ENCODE data around the gene C6orf15.

Gene C6orf15

DNA sequence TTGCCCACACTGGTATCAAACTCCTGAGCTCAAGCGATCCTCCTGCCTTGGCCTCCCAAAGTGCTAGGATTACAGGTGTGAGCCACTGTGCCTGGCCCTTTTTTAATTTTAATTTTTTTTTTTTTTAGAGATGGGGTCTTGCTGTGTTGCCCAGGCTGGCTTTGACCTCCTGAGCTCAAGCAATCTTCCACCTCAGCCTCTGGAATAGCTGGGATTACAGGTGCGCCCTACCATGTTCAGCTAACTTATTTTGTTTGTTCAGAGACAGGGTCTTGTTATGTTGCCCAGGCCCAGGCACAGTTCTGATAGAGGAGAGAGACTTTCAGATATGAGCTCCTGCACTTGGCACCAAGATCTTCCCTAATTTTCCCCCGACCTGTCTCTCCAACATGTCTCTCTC lies 18.4 kb upstream of the C6orf15 start:
- DNase-seq (ENCODE audit: low read depth): no peak

DNA sequence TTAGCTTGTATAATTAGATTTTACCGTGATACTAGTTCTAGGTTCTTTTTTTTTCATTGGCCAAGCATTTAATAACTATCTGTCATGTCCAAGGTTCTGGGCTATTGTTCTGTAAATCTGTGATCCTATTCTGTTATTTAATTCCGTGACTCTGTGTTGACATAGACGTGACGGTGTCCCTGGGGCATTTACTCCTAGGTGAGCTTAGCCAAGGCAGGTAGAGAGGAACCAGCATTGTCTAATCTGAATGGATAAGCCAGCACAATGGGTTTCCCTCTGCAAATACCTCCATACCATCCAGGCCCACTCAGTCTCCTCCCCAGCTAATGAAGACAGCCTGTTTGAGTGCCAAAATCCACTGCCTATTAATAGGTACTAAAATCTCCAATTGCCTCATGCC lies 16.8 kb upstream of the C6orf15 start:
- DNase-seq (ENCODE audit: low read depth): no peak

DNA sequence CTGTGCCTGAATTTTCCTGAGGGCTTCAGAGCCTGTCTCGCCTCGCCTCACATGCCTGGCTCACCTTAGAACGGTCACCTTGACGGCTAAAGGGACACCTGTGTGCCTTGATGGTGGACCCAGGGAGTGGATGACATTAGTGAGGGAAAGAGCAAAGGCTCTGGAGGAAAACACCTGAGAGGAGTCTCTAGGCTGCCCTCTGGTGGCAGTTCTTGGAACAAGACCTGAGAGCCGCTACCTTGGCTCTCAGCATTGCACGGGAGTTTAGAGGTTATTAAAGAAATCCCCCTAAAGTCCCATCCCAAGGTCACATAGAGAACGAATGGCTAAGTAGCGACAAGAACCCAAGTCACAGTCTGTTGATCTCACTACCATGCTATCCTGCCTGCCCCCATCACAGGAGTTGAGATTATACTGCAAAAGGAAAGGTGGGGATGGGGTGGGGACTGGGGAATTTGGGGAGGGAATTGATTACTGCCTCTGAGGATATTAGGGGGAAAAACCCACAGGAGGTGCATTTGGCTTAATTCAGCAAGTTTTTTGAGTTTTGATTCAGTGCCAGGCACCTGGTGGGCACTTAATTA lies 15.8 kb upstream of the C6orf15 start:
- DNase-seq (ENCODE audit: low read depth): peak; percentile 63

DNA sequence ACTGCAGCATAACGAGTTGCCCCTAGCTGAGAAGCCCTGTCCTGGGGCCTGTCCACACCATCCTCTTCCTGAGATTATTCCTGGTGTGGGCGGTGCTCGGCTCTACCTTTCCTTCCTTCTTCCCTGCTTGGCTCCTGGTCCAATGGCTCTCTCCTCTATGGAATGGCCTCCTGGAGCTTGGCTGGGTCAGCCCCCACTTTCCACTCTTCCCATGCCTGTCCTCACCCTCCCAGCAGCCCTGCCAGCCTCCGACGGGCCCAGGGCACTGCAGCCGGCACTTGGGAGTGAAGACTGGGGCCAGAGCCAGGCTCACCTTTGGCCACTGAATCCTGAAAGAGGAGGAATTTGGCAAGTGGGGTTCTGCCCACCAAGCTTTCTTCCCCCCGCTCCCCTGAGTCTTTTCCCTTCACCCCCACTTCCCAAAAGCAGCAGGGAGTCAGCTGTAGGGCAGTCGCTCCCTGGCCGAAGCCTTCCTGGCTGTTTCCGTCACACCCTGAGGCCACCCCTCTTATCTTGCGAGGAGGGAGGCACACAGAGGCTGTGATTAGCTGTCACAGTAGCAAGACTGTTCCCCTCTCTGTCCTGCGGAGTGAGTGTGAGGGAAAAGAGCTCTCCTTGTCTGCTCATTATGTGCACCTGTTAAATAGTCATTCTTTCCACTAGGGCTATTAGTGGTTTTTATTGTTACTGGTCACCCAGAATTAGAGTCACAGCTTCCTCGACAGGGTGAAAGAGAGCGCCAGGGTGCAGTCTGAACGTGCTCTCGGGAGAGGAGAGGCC lies 14.2 kb upstream of the C6orf15 start:
- no peak for DNase-seq (ENCODE audit: low read depth)

DNA sequence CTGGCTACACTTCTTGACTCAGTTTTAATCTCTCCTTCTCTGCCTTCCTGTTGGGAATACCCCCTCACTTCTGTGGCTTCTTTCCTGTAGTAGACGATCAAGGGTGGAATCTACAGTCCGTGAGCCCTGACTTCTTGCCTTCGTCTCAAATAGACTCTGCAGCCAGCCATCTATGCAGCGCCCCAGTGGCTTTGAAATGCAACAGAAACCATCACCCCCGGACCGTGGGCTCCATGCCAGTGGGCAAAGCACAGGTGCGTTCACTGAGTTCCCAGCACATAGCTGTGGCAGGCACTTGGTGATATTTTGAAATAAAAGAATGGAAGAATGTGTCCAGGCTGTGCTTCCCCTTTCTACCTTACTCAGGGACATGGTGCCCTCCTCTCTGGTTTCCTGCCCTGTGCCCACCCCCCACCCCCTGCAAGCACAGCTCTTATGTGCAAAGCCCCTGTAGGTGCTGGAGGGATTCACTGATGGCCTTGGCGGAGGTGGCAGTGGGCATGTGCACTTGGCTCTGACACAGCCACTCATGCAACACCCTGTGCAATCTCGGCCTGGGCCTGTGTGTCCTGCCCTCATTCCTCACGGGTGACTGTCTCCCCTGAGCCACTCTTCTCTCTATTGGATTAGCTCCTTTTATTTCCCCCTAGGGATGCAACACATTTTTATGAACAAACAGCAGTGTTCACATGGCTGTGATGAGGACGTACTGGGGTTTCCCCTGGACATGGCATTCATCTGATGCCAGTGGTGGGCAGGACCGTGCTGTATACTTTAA lies 13.4 kb upstream of the C6orf15 start:
- DNase-seq (ENCODE audit: low read depth): no peak

DNA sequence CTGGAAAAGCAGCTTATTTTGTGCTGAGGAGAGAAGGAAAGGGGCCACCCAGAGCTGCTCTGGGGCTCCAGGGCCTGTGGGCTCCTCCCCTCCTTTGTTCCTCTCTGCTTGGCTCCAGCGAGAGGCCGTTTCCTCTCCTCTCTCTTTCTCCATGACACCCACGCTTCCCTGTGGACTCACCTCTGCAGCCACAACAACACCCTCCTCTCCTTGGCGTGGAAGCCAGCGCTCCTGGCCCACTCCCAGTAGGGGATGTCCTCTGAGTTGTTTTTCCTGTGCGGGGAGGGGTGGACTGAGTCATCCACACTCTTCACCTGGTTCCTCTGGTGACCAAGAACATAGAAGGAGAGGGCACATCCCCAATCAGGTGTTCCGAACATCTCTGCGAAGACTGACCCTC lies 12.8 kb upstream of the C6orf15 start:
- no peak for DNase-seq (ENCODE audit: low read depth)

DNA sequence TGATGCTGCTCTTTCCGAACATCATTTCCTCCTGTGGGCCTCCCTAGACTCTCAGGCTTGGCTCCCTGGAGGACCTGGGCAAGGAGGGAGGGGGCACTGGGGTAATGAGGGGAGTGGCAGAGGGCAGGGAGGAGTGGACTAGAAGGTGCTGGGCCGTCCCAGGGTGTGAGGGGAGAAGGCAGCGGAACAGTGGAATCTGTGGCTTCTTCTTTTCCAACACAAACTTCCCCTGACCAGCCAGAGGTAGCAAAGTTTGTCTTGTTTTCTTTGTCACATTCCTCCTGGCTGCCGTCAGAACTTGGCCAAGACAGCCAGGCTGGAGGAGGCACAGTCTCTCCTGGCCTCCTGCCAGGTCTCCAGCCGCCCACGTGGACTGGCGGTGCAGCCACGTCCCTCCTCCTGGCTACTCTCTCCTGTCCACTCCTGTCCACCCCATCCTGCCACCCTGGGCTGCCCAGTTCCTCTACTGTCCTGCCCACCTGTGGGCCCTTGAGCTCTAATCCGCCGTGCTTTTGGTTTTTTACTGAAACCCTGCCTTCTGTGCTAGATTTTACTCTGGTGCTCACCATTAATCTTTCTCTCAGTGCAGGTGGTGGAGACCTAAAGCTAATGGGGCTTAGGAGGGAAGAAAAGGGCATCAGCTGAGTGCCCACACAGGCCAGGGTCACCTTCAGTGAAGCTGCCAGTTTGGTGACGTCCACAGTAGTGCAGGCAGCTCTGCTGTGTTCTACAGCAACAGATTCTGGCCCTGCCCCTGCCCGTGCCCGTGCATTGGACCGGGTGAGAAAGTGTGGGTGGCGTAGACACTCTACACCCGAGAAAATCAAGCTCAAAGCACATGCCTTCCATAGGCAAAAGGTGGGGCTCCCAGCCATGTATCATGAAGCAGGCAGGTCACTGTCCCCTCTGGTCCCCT lies 10.7 kb upstream of the C6orf15 start:
- DNase-seq (ENCODE audit: low read depth): no peak

DNA sequence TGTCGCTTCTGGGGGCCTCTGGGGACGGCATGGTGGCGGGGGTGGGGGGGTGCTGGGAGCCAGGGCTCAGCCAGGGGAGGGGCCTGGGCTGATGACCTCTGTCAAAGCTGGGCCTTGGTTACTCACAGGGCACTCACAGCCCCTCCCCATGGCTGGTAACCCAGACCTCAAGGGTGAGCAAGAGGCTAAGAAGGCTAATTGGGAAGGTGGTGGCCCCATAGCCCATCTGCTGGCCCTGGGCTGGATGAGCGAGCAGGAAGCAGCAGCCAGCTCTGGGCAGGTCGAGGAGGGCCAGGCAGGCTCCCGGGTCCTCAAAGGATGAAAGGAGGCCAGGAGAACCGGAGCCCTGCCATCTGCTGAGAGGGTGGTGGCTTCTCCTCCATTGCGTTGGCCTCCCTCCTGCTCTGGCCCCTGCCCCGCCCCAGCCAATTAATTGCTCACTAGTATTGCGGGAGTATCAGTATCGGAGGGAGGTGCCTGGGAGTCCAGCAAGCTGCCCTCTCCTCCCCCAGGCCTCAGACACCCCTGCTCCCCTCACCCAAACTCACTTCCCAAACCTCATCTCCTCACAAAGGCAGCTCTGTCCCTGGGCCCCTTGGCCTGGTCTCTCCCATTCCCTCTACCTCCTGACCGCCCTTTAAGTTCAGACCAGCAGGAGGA lies 8.9 kb upstream of the C6orf15 start:
- DNase-seq (ENCODE audit: low read depth): no peak

DNA sequence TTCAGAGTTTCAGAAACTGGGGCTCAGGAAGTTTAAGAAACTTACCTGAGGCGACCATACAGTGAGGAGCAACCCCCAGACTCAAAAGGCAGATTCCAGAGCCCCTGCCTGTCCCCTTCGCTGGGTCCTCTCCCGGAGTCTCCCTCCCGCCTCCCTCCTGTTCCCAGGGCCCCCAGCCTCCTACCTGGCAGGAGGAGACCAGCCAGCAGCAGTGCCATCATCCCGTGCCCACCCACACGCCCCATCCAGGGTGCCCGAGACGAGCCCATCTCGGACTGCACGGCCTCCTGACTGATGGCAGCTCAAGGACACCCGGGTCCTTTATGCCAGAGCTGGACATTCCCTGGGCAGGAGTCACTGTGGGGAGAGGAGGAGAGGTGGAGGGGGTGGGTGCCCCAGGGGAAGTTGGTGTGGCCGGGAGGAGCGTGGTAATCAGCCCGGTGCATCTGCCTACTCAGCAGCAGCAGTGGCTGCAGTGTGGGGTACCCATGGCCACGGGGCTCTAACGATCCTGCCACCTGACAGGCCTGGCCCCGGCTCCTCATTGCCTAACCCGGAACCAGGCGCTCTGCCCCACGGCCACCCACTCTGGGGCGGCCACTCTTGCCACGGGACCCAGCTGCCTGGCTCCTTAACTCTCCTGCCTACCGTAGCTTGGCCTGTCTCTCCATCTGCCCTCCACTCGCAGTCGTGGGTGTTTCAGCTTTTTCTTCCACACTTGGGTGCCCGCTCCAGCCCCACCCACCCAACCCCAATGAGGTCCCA lies 8.0 kb upstream of the C6orf15 start, which contains the start of gene CDSN:
CDSN (minus strand) TSS at position 296 of the 765 bp plus-strand sequence; CDS start at position 269, 27 bp downstream.
- no peak for DNase-seq (ENCODE audit: low read depth)

DNA sequence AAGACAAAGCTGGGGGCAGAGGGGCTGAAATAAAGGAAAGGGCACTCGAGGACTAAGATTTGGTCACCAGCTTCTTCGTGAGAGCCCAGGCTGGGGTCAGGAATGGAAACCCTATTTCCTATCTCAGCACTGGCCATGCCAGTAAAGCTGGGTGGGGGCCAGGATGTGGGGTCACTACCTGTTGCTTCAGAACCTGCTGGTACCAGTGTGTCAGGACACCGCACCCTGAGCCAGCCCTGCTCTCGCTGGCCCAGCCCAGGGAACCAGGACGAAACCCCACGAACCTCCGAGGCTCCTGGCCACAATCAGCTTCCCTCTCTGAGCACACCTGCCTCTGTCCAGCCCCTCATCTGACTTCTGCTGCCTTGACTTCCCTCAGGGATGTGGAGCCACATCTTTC lies 5.8 kb upstream of the C6orf15 start:
- no peak for DNase-seq (ENCODE audit: low read depth)

DNA sequence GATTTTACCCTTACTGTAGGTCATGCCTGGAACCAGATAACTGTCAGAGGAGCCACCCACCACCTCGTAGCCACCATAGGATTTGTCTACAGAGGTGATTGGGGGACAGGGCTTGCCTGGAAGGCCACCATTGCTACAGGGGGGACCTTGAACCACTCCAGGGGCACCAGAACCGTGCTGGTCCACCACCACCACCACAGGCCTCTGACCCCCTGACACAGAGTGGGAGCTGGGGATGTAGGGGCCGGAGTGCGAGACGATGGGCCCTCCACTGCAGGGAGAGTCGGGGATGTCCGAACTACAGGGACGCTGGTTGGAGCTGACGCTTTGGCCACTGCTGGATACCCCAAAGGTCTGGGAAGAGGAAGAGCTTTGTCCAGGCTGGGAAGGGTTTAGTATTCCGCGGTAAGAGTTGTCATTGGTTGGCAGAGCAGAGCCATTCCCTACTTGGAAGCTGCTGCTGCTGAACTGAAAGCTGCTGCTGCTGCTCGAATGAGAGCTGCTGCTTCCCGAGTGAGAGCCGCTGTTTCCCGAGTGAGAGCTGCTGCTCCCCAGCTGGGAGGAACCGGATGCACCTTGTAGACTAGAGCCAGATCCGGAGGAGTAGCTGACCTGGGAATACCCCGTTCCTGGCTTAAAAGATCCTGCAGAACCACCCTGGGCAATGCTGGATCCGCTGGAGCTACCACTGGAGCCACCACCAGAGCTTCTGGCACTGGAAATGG lies 4.4 kb upstream of the C6orf15 start:
- DNase-seq (ENCODE audit: low read depth): no peak

DNA sequence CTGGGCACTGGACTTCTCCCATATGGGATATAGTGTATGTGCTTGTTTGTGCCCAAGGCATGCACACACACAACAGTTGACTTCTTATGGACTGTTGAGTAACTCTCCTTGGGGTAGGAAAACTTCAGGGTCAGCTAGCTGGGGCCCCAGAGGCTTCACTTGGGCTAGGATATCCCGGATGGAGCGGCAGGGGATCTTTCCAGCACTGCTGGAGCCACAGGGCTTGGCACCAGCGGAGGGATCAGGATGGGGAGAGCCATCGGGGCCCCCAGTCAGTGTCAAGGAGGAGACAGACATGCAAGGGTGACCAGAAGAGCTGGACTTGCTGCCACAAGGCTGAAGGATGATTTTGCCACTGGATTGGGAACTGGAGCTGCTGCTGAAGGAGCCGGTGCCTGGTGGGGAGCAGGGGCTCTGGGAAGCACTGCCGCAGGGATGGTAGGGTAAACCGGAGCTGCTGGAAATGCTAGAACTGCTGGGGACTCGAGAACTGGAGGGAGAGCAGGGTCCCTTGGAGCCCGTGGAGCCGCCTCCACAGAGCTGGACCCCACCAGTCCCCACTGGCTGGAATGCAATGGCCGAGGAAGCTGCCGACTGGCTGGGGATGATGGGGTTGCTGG lies 3.7 kb upstream of the C6orf15 start:
- no peak for DNase-seq (ENCODE audit: low read depth)

DNA sequence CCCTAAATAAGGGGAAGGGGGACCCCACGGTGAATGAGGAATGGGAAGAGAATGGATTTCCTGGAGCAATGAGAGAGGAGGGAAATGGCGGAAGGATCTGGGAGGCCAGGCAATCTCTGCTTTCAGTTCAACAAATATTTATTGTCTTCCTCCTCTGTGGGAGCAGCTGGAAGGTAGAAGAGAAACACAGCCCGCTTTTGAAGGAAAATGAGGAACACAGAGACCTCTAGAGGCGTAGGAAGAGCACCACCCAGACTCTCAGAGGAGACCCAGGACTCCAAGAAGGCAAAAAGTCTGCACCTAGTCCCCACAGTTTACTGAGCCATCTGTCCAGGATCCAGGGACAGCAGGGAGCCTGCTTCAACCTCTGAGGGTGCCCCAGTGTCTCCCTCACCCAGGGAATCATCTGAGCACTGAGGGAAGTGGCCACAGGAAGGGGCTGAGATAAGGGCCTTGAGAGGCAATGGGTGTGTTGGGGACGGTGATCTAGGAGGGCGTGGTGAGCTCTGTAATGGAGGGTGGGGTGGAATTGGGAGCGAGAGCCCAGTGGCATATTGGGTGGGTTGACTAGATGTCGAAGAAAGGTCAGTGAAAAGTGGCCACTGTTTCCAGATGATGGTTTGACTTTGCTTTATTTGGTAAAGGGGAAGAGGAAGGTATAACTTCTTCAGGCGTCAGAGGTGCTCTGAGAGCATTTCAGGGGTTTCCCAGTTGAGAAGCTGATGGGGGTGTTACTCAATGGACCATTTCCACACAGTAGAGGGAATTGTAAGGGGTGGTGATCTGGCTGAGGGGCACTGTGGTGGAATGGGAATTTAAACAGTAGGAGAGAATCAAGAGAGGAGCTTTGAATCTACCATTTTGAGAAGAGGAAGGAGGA lies 2.8 kb upstream of the C6orf15 start:
- DNase-seq (ENCODE audit: low read depth): no peak

DNA sequence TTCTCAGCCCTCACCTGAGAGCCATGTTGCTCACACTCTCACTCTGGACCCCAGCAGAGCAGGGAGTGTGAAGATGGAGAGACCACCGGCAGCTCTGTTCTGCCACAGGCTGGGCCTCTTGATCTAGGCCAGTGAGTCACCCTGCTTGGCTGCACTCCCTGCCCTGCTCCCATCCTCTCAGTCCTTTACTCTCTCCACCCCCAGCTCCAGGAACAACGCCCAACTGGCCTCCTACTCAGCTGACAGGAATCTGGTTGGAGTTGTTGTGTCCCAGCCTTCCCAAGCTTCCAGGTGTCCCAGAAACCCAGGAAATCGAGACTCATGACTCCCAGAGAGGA lies 2.1 kb upstream of the C6orf15 start, which contains the start of gene PSORS1C1:
PSORS1C1 (plus strand) TSS at position 260 of the 338 bp plus-strand sequence. CDS start 14,833 bp downstream, outside the sequence.
- DNase-seq (ENCODE audit: low read depth): no peak

DNA sequence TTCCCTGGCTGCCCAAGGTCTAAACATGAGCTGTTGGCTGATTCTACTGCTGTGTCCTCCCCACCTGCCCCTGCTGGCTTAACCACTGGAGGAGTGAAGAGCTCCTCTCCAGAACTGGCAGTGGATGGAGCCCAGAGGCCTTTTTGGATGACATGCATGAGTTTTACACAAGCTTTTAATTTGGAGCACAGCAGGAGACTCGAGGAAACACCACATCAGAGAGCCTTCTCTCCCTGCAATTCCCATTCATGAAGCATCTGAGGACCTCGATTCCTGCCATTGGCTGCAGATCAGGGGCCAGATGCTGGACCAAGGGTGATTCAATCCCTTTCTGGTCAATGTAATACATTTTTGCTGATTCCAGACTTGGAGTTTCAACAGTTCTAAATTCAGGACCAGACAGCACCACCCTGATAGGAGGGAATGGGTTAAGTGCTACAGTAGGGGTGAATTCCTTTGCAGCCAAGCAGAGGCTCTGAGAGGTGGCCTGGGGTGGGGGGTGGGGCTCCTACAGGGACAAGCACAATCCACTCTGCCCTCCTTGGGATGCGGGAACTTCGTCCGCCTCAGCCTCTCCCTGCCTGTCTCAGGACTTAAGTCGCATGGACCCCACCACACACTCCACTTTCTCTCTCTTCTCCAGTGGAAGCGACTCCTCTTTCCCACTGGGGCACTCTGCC lies 1.6 kb upstream of the C6orf15 start:
- DNase-seq (ENCODE audit: low read depth): no peak

DNA sequence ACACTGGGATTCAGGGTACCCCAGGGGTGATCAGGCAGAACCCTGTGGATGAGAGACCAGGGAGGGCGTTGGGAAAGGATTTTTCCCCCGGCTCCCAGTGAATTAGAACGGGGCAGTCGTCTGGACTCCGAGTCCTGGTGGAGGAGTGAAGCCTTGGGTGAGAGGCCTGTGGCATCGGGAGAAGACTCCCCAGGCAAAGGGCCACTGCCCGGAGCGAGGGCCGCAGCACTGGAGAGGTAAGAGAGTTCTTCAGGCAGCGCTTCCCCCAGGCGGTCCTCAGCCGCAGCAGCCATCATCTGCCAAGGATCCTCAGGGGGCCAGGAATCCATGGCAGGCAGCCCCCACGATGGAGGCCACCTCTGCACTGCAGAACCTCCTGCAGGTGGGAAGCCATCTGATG lies 663 bp downstream of the C6orf15 start:
- no peak for DNase-seq (ENCODE audit: low read depth)

DNA sequence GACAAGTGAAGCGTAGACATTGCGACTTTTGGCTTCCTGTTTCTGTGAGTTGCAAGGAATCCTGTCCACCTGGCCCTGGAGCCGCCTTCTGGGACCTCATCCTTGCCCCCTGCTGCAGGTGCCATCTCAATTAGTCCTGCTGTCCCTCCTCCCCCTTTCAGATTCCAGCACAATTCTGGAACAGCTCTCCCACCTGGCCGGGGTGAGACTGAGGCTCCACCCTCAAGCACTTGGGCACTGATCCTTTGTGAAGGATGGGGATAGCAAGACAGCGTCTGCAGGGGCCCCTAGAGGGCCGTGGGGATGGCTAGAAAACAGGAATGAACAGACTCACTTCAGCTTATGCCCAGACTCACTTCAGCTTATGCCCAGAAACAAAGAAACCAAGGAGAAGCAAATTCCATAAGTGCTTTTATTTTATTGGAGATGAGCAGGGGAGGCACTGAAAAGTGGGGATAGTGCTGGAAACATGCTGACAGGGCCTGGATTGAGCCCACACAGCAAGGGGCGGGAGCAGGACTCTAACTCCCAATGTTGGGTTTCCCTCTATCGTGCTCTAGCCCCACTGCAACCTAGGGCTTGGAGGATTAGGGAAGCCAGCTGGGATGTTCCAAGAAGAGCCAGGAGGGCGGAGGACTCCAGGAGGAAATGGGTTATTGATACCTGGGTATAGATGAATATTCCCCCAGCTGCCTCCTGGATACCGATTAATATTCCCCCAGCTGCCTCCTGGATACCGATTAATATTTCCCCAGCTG lies 1.4 kb downstream of the C6orf15 start:
- DNase-seq (ENCODE audit: low read depth): no peak

Measured in activated gamma-delta T cell treated with anti-CD3 and anti-CD28 coated beads, Interleukin-2, amount 50 U/mL, for 16 hours (primary cell).